GM21825 (cell line): Measurements from ENCODE around the gene SHC1.

Experiments
- ATAC-seq: cut with Tn5 transposase; IDR thresholded peaks from one replicate; pipeline ENCODE4 v1.9.1; 2021; ENCODE audit warnings: mild to moderate bottlenecking, moderate library complexity; ENCODE audit not compliant: unreplicated experiment

Gene SHC1, protein sequence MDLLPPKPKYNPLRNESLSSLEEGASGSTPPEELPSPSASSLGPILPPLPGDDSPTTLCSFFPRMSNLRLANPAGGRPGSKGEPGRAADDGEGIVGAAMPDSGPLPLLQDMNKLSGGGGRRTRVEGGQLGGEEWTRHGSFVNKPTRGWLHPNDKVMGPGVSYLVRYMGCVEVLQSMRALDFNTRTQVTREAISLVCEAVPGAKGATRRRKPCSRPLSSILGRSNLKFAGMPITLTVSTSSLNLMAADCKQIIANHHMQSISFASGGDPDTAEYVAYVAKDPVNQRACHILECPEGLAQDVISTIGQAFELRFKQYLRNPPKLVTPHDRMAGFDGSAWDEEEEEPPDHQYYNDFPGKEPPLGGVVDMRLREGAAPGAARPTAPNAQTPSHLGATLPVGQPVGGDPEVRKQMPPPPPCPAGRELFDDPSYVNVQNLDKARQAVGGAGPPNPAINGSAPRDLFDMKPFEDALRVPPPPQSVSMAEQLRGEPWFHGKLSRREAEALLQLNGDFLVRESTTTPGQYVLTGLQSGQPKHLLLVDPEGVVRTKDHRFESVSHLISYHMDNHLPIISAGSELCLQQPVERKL

DNA sequence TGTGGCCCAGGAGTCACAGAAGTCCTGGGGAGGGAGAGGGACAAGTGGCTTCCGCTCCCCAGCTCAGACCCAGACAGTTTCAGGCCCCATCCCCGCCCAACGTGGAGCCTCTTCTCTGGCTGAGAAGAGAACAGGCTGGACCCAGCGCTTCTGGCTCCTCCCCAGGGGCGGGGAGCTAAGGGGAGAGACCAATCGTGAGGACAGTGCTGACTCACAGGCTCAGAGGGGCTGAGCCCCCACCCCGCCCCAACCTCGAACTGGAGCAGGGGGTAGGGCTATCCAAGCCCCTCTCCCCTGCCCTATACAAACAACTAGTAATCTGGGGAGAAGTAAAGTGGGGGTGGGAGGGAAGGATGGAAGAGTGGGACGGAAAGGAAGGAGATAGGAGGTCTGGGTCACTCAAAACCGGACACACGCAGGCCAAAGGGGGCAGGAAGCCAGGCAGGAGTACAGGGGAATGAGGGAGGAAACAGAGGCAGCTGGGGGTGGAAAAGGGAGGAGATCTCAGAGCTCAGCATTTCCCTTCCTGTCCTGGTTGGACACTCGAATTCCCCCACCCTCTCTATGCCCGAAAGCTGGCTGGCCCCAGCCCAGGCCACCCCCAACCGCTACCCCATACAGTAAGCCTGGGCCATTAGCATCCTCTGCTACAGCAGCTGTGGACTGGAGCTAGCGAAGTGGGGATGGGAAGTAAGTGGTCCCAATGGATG, at the start of gene SHC1:
Gene SHC1, minus strand, starts transcription at position 117 of the 710 bp plus-strand sequence. CDS start 221 bp downstream, outside the sequence.
- peak; percentile 22 for ATAC-seq

DNA sequence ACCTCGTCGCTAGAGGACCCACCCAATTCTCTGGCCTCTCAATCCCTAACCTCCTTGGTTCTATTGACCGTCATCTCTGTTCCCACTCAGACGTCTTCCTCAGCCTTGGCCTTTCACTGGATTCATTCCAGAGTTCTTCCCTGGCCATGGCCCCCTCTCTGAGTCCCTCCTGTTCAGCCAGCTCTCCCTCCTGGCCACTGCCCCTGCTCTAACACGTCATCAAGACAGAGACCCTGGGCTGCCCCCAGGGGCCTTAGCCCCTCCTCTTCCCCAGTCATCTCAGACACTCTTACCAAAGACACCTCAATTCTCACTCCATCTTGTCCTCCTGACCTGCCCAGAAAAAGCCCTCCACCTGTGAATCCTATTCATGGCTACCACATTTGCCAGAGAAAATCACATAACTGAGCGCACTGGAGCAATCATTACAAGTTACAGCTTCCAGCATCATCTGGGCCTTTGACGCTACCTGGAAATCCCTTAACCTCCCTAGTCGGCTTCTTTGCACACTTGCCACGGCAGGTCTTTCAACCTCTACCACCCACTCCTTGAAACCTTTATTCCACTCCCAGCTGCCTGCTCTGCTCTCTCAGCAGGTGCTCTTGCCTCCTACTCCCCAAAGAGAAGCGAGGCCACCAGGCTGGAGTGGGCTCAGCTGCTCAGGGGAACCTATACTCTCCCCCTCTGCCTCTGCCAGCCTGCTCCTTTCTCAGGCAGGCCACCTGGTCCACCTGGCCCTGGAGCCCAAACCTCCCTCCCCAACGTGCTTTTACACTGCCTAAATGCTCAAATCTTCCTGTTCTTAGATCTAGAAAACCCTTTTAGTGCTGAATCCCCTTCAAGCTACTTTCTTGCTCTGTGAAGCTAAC, 49.1 kb upstream of the SHC1 start:
- ATAC-seq: no peak

DNA sequence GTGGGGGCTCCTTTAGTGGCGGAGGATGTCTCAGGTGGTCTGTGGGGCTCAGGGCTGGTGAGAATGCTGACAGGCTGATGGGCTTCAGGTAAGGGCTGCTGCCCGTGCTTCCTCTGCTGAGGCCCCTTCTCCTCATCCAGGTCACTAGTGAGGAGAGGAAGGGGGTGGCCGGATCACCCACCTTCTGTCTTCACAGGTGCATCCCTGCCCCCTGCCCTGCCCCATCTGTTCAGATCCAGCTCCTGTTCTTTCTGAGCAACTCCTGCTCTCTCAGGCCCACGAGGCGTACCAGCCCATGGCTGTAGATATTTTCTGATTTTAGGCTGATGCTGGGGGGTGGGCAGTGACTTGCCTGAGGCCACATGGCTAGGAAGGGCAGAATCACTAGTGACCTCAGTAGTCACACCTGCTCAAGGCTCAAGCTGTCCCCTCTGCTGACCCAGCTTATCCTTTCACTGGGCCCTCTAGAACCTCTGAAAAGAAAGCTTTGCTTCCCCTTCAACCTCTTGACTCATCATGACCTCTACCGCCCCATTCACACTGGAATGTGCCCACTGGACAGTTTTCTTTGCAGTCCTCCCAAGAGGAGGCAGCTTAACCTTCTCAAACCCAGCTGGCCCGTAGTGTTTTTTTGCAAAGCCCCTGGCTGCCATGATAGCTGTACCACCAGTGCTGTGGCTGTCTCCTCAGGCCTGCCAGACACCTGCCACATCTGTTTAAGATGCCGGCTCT, 48.2 kb upstream of the SHC1 start:
- ATAC-seq: no peak

DNA sequence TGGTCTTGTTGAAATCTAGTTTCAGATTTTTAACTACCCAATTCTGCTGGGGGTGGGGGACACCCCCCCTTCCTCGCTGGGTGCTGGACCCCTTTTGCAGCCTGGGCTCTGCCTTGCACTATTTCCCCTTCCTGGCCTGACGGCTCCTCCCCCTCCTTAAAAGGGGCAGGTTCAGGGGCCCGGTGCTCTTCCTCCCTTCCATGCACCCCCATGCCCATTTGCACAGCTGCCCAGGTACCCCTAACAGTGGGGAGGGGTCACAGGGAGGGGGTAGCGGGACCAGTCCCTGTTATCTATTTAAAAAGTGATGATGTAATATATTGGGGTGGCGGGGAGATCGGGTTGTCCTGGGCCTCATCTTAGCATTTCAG, 47.4 kb upstream of the SHC1 start:
- no peak for ATAC-seq

DNA sequence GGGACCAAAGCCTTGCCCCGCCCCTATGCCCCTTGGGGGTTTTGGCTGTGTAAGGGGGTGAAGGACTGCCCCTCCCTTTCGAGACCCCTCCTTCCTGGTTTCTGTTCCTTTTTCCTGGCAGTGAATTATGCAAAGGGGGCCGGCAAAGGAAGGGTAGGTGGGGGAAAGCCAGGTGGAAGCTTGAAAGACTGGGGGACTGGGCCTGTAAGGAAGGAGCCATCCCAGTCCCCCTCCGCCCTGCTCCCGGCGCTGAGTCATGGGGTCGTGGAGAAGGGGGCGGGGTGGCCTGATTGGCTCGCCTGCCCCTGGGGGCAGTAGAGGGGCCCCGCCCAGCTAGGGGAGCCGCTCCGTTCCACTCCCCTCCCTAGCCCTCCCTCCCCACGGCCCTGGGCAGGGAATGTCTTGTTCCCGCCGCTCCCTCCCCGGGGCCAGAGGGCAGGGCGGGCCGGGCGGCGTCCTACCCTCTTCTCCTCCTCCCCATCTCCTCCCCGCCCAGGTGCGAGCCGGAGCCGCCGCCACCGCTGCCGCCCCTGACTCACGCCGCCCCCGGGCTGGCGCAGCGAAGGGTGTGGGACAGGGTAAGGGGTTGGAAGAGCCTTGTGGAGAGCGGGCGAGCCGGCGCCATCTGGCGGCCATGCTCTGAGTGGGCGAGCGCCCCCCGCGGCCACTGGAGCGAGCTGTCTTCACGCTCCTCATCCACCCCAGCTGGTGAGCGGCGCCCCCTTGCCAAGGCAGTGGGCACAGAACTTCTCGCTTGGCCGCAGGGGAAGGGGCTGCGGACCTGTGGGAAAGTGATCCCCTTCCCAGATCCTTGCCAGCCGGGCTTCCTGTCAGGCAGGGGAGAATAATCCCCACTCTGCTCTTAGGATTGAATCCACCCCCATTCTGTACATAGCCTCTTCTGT, 46.7 kb upstream of the SHC1 start:
- ATAC-seq: peak; percentile 56

DNA sequence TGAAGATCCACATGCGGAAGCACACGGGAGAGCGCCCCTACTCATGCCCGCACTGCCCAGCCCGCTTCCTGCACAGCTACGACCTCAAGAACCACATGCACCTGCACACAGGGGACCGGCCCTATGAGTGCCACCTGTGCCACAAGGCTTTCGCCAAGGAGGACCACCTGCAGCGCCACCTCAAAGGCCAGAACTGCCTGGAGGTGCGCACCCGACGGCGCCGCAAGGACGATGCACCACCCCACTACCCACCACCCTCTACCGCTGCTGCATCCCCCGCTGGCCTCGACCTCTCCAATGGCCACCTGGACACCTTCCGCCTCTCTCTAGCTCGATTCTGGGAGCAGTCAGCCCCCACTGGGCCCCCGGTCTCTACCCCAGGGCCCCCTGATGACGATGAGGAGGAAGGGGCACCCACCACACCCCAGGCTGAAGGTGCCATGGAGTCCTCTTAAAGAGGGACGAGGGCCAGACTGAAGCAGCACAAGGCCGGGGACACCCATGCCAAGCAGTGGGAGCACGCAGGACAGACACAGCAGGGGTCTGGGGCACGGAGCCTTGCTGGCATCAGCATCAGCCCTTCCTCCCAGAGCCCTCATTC, 45.8 kb upstream of the SHC1 start:
- no peak for ATAC-seq

DNA sequence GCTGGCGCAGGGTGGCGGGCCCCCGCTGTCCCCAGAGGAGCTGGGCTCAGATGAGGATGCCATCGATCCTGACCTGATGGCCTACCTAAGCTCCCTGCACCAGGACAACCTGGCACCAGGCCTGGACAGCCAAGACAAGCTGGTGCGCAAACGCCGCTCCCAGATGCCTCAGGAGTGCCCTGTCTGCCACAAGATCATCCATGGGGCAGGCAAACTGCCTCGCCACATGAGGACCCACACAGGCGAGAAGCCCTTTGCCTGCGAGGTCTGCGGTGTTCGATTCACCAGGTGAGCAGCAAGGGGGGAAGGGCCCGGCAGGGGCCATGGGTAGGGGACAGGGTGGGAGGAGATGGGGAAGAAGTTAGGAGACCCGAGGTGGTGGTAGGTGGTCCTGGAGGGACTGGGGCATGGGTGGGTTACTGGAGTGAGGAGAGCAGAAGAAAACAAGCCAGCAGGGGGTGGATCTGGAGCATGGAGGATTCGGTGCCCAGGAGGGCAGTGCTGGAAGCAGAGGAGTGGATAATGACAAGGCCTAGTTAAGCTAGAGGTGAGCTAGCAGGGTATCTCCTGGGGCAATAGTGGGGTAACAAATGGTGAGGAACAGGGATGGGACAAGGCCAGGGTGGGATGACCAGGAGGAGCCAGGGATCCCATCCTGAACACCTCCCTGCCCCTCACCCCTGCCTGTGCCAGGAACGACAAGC, 45.1 kb upstream of the SHC1 start:
- no peak for ATAC-seq

DNA sequence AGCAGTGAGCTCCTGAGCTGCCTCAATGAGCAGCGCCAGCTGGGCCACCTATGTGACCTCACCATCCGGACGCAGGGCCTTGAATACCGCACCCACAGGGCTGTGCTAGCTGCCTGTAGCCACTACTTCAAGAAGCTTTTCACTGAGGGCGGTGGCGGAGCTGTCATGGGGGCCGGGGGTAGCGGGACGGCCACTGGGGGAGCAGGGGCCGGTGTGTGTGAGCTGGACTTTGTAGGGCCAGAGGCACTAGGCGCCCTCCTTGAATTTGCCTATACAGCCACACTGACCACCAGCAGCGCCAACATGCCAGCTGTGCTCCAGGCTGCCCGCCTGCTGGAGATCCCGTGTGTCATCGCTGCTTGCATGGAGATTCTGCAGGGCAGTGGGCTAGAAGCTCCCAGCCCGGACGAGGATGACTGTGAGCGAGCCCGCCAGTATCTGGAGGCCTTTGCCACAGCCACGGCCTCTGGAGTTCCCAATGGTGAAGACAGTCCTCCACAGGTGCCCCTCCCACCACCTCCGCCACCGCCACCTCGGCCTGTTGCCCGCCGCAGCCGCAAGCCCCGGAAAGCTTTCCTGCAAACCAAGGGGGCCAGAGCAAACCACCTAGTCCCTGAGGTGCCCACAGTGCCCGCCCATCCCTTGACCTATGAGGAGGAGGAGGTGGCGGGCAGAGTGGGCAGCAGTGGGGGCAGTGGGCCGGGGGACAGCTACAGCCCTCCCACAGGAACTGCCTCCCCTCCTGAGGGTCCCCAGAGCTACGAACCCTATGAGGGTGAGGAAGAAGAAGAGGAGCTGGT, 44.4 kb upstream of the SHC1 start:
- no peak for ATAC-seq

DNA sequence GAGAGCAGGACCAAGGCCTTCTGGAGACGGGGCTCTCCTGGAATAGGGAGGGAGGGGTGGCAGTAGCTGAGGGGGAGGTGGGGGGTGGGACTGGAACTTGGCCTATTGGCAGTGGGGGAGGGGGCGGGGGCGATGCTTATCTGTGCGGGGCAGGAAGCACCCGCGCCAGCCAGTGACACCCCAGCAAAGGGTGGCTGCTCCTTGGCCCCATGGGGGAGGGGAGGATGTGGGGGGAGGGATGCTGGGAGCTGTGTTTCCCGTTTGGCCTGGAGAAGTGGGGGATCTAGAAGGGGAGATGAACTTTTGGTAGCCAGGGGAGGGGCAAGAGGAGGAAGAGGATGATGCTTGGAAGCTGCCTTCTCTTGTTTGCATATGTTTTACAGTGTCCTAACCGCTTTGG, 43.1 kb upstream of the SHC1 start:
- ATAC-seq: no peak

DNA sequence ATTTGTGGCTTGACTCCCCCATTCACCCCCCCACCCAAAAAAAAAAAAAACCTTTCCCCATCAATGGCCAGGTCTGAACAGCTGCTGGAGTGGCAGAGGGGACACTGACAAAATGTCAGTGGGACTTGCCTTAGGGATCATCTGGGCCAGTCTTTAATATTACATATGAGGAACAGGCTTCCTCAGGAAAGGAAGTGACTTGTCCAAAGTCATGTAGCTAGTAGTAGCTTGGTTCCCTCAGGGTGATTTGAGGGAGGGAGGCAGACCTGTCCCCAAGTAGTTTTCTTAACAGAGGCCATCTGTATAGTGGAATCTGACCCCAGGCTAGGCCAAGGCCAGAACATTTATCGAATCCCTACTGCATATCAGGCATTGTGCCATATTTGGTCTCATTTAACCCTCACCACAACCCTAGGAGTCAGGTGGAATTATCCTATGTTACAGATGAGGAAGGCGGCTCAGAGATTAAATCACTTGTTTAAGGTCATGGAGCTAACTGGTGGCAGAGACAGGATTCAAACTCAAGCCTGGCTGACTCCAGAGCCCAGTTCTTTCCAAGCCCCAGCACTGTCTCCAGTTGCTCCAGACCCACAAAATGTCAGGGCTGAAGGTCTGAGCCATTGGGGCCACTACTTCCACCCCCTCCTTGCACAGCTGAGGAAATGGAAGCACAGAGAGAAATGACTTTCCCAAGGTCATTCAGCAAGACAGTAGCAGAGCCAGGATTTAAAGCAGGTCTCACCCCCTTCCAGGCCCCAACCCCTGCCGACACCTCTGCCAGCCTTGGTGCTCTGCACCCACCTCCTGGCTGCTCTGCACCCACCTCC, 42.4 kb upstream of the SHC1 start:
- ATAC-seq: no peak

DNA sequence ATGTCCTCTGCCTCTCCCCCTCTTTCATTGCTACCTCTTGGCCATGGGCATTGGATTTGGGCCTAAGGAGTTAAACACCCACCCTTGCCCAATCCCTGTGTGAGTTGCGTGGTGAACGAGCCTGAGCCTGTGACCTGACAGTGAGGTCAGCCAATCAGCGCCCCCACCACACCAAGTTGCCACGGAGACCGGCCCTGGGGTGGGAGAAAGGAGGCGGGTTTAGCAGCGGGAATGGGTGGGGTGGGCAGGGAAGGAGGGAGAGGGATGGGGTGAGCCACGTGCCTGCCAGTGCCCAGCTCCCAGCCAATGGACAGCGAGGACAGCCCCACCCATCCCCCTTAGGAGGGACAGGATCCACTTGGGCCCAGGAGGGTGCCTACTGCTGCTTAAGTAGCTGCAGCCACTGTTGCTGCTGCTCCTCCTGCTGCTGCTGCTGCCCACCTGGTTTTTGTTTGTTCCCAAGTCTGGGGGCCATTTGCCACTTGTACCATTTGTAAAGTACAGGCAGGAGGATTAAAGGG, 41.5 kb upstream of the SHC1 start:
- ATAC-seq: no peak

DNA sequence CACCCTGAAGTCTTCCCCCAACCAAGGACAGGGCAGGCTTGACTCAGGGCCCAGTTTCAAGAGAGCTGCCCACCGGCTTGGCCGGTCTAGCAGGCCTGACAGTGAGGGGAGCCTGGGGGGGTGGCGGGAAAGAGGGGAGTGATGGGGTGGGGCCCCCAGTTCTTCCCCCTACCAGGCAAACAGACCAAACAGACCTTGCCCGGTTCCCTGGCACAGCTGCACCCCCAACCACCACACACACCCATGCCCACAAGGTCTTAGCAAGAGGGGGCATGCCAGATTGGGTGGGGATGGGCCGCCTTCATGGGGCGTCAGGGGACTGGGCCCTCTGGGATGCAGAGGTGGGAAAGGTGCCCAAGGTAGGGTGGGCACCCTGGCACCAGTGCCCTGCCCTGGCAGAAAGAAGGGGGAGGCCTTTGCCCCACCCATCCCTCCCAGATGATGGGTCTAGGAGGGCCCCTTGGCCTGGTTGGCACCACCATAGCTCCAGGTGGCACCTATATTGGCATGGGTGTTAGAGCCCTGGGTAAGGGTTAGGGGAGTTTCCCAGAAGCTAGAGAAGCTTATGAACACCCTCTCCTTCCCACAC, 41.0 kb upstream of the SHC1 start:
- no peak for ATAC-seq

DNA sequence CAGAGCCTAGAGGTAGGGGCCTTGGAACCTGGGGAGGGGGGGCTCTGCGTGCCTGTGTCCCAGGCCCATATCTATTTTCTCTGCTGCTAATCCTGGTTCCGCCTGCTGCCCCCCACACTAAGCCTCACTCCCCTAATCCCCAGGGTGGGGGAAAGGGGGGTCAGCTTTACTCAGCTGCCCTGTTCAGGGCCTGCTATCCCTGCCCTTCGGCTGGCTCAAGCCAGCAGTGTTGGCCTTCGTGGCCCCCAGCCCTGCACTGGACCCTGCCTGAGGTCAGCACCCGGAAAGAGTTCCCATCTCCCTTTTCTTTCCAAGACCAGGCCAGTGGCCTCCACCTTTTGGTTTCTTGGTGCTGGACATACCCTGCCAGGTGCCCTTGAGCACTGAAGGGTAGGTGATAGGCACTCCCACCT, 40.5 kb upstream of the SHC1 start:
- ATAC-seq: no peak

DNA sequence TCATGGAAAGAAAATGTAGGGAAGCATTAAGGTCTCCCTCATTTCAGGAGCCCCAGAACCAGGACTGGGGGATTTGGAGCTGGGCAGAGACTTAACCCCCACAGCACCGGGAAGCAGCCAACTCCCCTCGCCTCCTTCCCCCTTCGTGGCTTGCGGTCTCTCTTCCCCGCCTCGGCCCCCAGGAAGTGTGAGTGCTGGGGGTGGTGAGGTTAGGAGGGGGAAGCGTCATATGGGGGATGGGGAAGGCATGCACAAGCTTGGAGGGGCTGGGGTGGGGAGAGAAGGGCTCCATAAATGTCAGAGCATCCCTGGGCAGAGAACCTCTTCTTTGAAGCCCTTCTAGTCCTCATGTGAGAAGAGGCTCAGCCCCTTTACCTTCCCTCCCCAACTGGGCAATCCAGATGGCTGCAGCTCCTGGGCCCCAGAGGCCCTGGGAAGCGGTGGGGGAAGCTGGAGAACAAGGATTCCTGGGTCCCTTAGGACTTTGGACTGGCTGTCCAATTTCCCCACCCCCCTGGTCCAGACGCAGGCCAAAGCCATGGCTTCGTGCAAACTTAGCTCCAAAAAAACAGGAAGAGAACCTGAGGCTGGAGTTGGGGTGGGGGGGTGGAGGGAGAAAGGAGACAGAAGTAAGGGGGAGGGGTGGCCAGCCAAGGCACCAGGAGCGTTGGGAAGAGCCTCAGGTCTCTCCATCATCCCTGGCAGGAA, 39.8 kb upstream of the SHC1 start:
- no peak for ATAC-seq

DNA sequence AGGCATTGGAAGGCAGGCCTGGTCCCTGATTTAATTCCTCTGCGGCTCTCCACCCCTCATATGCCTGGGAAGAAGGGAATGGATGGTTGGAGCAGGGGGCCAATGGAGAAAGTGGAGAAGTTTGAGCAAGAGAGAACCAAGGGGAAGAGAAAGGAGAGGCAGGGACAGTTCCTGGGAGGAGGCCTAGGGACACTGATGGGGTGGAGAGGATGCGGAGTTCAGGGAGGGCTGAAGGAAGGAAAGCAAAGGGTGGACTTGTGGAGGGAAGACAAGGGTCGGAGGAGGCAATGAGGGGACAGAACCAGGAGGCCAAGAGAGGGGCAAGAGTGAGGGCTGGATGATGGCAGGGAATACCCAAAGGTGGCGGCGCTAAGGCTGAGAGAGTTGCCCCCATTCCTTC, 39.2 kb upstream of the SHC1 start:
- no peak for ATAC-seq
